Measurements from ENCODE around the gene UGT1A6.

DNA sequence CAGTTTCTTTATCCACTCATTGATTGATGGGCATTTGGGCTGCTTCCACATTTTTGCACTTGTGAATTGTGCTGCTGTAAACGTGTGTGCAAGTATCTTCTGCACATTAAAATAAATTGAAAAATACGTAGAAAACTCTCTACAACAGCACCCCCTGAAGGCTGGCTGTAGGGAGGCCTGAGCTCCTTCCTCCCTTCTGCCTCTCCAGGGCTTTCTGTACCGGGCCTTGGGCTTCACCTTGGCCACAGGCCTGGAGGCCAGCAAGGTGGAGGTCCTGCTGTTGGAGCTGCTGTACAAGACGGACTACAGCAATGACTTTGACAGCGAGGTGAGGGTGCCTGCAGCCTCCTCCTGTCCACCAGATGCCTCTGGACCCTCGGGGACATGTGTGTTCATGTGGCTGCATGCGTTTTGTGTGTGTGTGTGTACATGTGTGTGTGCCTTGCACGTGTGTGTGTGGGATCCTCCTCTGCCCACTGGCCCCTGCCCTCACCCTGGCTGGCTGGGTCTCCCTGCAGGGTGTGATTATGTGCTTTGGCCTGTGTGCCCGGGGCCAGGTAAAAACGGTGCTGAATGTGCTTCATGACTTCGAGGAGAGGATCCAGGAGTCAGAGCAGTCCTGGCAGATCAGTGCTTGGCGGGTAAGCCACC lies 114.7 kb downstream of the UGT1A6 start:
- TF ChIP-seq EZH2phosphoT487 (IDR thresholded peaks at IDR 0.05; ENCODE audit: insufficient read depth, low read depth) (no peak), EZH2 (IDR thresholded peaks at IDR 0.05; ENCODE audit: insufficient read depth, poor library complexity, severe bottlenecking) (no peak)

All from GM23248 (cell line).